Measurements from ENCODE around the gene INKA2.

The INKA2 gene

GRCh38 chr1:111734426-111734825 is 4.8 kb downstream of the INKA2 start:
- TF ChIP-seq CTCF (IDR thresholded peaks at IDR 0.05; ENCODE audit: insufficient read depth, low read depth, low read length, missing control alignments), result no peak
- no peak for DNase-seq (ENCODE audit: low read depth)
- no peak overlapping the region for H3K4me3 ChIP-seq (ENCODE audit: low read length)

- no peak for DNase-seq (ENCODE audit: low read depth)
- H3K4me3 ChIP-seq (ENCODE audit: low read length), result no peak overlapping the region
- no peak for TF ChIP-seq CTCF (IDR thresholded peaks at IDR 0.05; ENCODE audit: insufficient read depth, low read depth, low read length, missing control alignments)
Observed at GRCh38 chr1:111733992-111734341, 5.2 kb downstream of the INKA2 start.

GRCh38 chr1:111733183-111733991 is 5.8 kb downstream of the INKA2 start:
- peak; percentile 57 for DNase-seq (ENCODE audit: low read depth)
- no peak overlapping the region for H3K4me3 ChIP-seq (ENCODE audit: low read length)
- no peak for TF ChIP-seq CTCF (IDR thresholded peaks at IDR 0.05; ENCODE audit: insufficient read depth, low read depth, low read length, missing control alignments)

GRCh38 chr1:111732718-111733117 is 6.5 kb downstream of the INKA2 start:
- TF ChIP-seq CTCF (IDR thresholded peaks at IDR 0.05; ENCODE audit: insufficient read depth, low read depth, low read length, missing control alignments), result no peak
- H3K4me3 ChIP-seq (ENCODE audit: low read length), result no peak overlapping the region
- DNase-seq (ENCODE audit: low read depth), result no peak

- no peak overlapping the region for H3K4me3 ChIP-seq (ENCODE audit: low read length)
- no peak for TF ChIP-seq CTCF (IDR thresholded peaks at IDR 0.05; ENCODE audit: insufficient read depth, low read depth, low read length, missing control alignments)
- DNase-seq (ENCODE audit: low read depth), result no peak
Observed at GRCh38 chr1:111731956-111732355, 7.2 kb downstream of the INKA2 start.

GRCh38 chr1:111730706-111731105 is 8.5 kb downstream of the INKA2 start:
- DNase-seq (ENCODE audit: low read depth), result no peak
- no peak overlapping the region for H3K4me3 ChIP-seq (ENCODE audit: low read length)

More at GRCh38 chr1:111730706-111731105, 8.5 kb downstream of the INKA2 start:
- TF ChIP-seq CTCF (IDR thresholded peaks at IDR 0.05; ENCODE audit: insufficient read depth, low read depth, low read length, missing control alignments), result no peak
